Activated CD8-positive, alpha-beta memory T cell treated with anti-CD3 and anti-CD28 coated beads, Interleukin-2, amount 50 U/mL, for 24 hours (primary cell): ENCODE measurements around the gene SLC1A3.

Experiments used
- DNase-seq: peaks from one replicate; pipeline ENCODE4 v3.0.0-alpha.2; 2020; ENCODE audit errors: extremely low read depth

Gene SLC1A3

GRCh38 chr5:36655161-36655560, 48.8 kb downstream of the SLC1A3 start:
- DNase-seq: no peak

- no peak for DNase-seq
Observed at GRCh38 chr5:36656556-36656955, 50.1 kb downstream of the SLC1A3 start.

GRCh38 chr5:36657563-36657995, 51.2 kb downstream of the SLC1A3 start:
- DNase-seq: no peak

- DNase-seq: no peak
Observed at GRCh38 chr5:36658038-36658756, 51.8 kb downstream of the SLC1A3 start.

- no peak for DNase-seq
Observed at GRCh38 chr5:36659411-36659810, 53.0 kb downstream of the SLC1A3 start.

- DNase-seq: no peak
Observed at GRCh38 chr5:36660397-36661049, 54.1 kb downstream of the SLC1A3 start.

- DNase-seq: no peak
Observed at GRCh38 chr5:36661456-36662220, 55.2 kb downstream of the SLC1A3 start.

- no peak for DNase-seq
Observed at GRCh38 chr5:36662291-36662851, 56.0 kb downstream of the SLC1A3 start.

GRCh38 chr5:36664766-36665165, 58.4 kb downstream of the SLC1A3 start:
- DNase-seq: no peak

GRCh38 chr5:36665628-36666027, 59.2 kb downstream of the SLC1A3 start:
- no peak for DNase-seq

GRCh38 chr5:36666274-36666673, 59.9 kb downstream of the SLC1A3 start:
- DNase-seq: no peak

- no peak for DNase-seq
Observed at GRCh38 chr5:36666986-36667385, 60.6 kb downstream of the SLC1A3 start.

GRCh38 chr5:36667824-36668223, 61.4 kb downstream of the SLC1A3 start:
- DNase-seq: no peak

- no peak for DNase-seq
Observed at GRCh38 chr5:36669015-36669651, 62.7 kb downstream of the SLC1A3 start.

GRCh38 chr5:36670548-36670947, 64.1 kb downstream of the SLC1A3 start:
- DNase-seq: no peak

GRCh38 chr5:36675282-36675681, 68.9 kb downstream of the SLC1A3 start:
- DNase-seq: no peak

GRCh38 chr5:36679221-36679989, 73.0 kb downstream of the SLC1A3 start:
- DNase-seq: no peak

GRCh38 chr5:36680066-36680465, 73.7 kb downstream of the SLC1A3 start:
- DNase-seq: no peak

GRCh38 chr5:36681711-36682110, 75.3 kb downstream of the SLC1A3 start:
- DNase-seq: no peak

GRCh38 chr5:36682499-36682898, 76.1 kb downstream of the SLC1A3 start:
- no peak for DNase-seq

GRCh38 chr5:36683821-36684434, 77.5 kb downstream of the SLC1A3 start:
- no peak for DNase-seq
